H9 (cell line): ENCODE data around the gene TRPM4. TPM values are rescaled to one million over a fixed set of nuclear protein-coding genes. Genes with fewer than 3 reads are reported as not detected.

ENCODE experiments used
- DNase-seq: peaks from one replicate; pipeline ENCODE4 v3.0.0-alpha.2; 2017
- H2AFZ ChIP-seq: one replicate; pipeline ENCODE4 v1.6.1; 2013; ENCODE audit warnings: mild to moderate bottlenecking, low read length, control low read depth, moderate library complexity
- H2AK5ac ChIP-seq: 2 replicates; pipeline ENCODE4 v1.6.1; 2013; ENCODE audit warnings: low read length, control low read depth, mixed read lengths; ENCODE audit not compliant: insufficient read length
- H2BK120ac ChIP-seq: one replicate; pipeline ENCODE4 v1.6.1; 2013; ENCODE audit warnings: low read depth, mild to moderate bottlenecking, low read length, control low read depth, inconsistent platforms; ENCODE audit not compliant: poor library complexity, severe bottlenecking
- H2BK12ac ChIP-seq: 2 replicates; pipeline ENCODE4 v1.6.1; 2013; ENCODE audit warnings: low read length, control low read depth, mixed read lengths, low read depth; ENCODE audit not compliant: insufficient read length
- H2BK15ac ChIP-seq: 2 replicates; pipeline ENCODE4 v1.6.1; 2013; ENCODE audit warnings: low read depth, low read length, control low read depth
- H2BK20ac ChIP-seq: one replicate; pipeline ENCODE4 v1.6.1; 2013; ENCODE audit warnings: low read depth, mild to moderate bottlenecking, low read length, control low read depth, inconsistent platforms; ENCODE audit not compliant: poor library complexity, severe bottlenecking
- H2BK5ac ChIP-seq: 2 replicates; pipeline ENCODE4 v1.6.1; 2013; ENCODE audit warnings: low read length, control low read depth, mixed read lengths; ENCODE audit not compliant: insufficient read length
- H3K14ac ChIP-seq: 2 replicates; pipeline ENCODE4 v1.6.1; 2013; ENCODE audit warnings: low read length, control low read depth; ENCODE audit not compliant: insufficient read depth
- H3K18ac ChIP-seq: 2 replicates; pipeline ENCODE4 v1.6.1; 2013; ENCODE audit warnings: low read depth, mild to moderate bottlenecking, mixed read lengths, low read length, control low read depth; ENCODE audit not compliant: insufficient read length
- H3K23ac ChIP-seq: 2 replicates; pipeline ENCODE4 v1.6.1; 2013; ENCODE audit warnings: low read length, control low read depth, mixed read lengths, low read depth; ENCODE audit not compliant: insufficient read length
- H3K23me2 ChIP-seq: 2 replicates; pipeline ENCODE4 v1.6.1; 2013; ENCODE audit warnings: low read depth, mild to moderate bottlenecking, mixed read lengths, low read length, control low read depth; ENCODE audit not compliant: insufficient read length, poor library complexity, severe bottlenecking
- H3K27ac ChIP-seq: 2 replicates; pipeline ENCODE4 v1.5.1; 2013; ENCODE audit warnings: low read length, control low read depth, mixed read lengths, low read depth; ENCODE audit not compliant: insufficient read length
- H3K27me3 ChIP-seq: 2 replicates; pipeline ENCODE4 v1.6.1; 2013; ENCODE audit warnings: low read length, control low read depth, inconsistent platforms; ENCODE audit not compliant: insufficient read depth
- H3K4ac ChIP-seq: 2 replicates; pipeline ENCODE4 v1.6.1; 2013; ENCODE audit warnings: low read depth, mild to moderate bottlenecking, control low read depth, inconsistent platforms, low read length, moderate library complexity
- H3K4me1 ChIP-seq: 2 replicates; pipeline ENCODE4 v1.6.1; 2013; ENCODE audit warnings: low read length, control low read depth, inconsistent platforms; ENCODE audit not compliant: insufficient read depth
- H3K4me2 ChIP-seq: 2 replicates; pipeline ENCODE4 v1.6.1; 2013; ENCODE audit warnings: low read length, control low read depth, mixed read lengths; ENCODE audit not compliant: insufficient read length, insufficient read depth
- H3K56ac ChIP-seq: 2 replicates; pipeline ENCODE4 v1.6.1; 2013; ENCODE audit warnings: low read depth, mild to moderate bottlenecking, mixed read lengths, low read length, control low read depth; ENCODE audit not compliant: insufficient read length
- H3K79me1 ChIP-seq: 2 replicates; pipeline ENCODE4 v1.6.1; 2013; ENCODE audit warnings: low read depth, mild to moderate bottlenecking, moderate library complexity, low read length, control low read depth, inconsistent platforms; ENCODE audit not compliant: insufficient read depth, poor library complexity, severe bottlenecking
- H3K79me2 ChIP-seq: 2 replicates; pipeline ENCODE4 v1.6.1; 2013; ENCODE audit warnings: low read length, control low read depth, inconsistent platforms; ENCODE audit not compliant: insufficient read depth
- H3K9ac ChIP-seq: 2 replicates; pipeline ENCODE4 v1.6.1; 2013; ENCODE audit warnings: low read length, control low read depth, mixed read lengths; ENCODE audit not compliant: insufficient read length; ENCODE audit errors: extremely low read depth
- H3K9me3 ChIP-seq: one replicate; pipeline ENCODE4 v1.6.1; 2013; ENCODE audit warnings: low read depth, low read length, inconsistent platforms; ENCODE audit not compliant: control insufficient read depth
- H3T11ph ChIP-seq: one replicate; pipeline ENCODE4 v1.6.1; 2013; ENCODE audit warnings: mild to moderate bottlenecking, low read length, control low read depth, inconsistent platforms
- H4K20me1 ChIP-seq: one replicate; pipeline ENCODE4 v1.6.1; 2013; ENCODE audit not compliant: control insufficient read depth, insufficient read length, insufficient read depth
- H4K5ac ChIP-seq: 2 replicates; pipeline ENCODE4 v1.6.1; 2013; ENCODE audit warnings: low read depth, mild to moderate bottlenecking, mixed read lengths, low read length, control low read depth; ENCODE audit not compliant: insufficient read length
- H4K8ac ChIP-seq: replicated peaks from 2 replicates; pipeline ENCODE4 v1.6.1; 2013; ENCODE audit warnings: low read length, control low read depth, mixed read lengths, low read depth; ENCODE audit not compliant: insufficient read length
- H4K91ac ChIP-seq: 2 replicates; pipeline ENCODE4 v1.6.1; 2013; ENCODE audit warnings: low read depth, mild to moderate bottlenecking, moderate library complexity, mixed read lengths, low read length, control low read depth; ENCODE audit not compliant: insufficient read length
- H3K27ac Mint-ChIP-seq, 3 experiments: 2 replicates in 2 of 3; 3 replicates in 1 of 3; pipeline ENCODE4 v1.8.0; 2020 to 2021; ENCODE audit warnings: mixed read lengths in 3 of 3, mild to moderate bottlenecking in 1 of 3, moderate library complexity in 1 of 3
- H3K27me3 Mint-ChIP-seq: 2 replicates; pipeline ENCODE4 v1.8.0; 2021; ENCODE audit warnings: low read depth, mild to moderate bottlenecking, moderate library complexity, mixed read lengths
- H3K36me3 Mint-ChIP-seq, 3 experiments: 2 replicates in 2 of 3; 3 replicates in 1 of 3; pipeline ENCODE4 v1.8.0; 2020 to 2021; ENCODE audit warnings: low read depth in 3 of 3, mixed read lengths in 3 of 3; ENCODE audit not compliant: insufficient read depth in 1 of 3
- H3K4me1 Mint-ChIP-seq, 2 experiments: 2 replicates each; pipeline ENCODE4 v1.8.0; 2020; ENCODE audit warnings: mixed read lengths in 2 of 2
- H3K4me3 Mint-ChIP-seq, 2 experiments: 2 replicates in 1 of 2; 3 replicates in 1 of 2; pipeline ENCODE4 v1.8.0; 2020 to 2021; ENCODE audit warnings: mild to moderate bottlenecking in 2 of 2, mixed read lengths in 2 of 2, moderate library complexity in 1 of 2
- H3K9me3 Mint-ChIP-seq, 2 experiments: 2 replicates in 1 of 2; 3 replicates in 1 of 2; pipeline ENCODE4 v1.8.0; 2020; ENCODE audit warnings: mild to moderate bottlenecking in 2 of 2, mixed read lengths in 2 of 2, moderate library complexity in 1 of 2
- WGBS: extraction: QIAGEN DNeasy Blood & Tissue Kit; methylation state at CpG from one replicate; pipeline ENCODE4 v1.1.7; 2013; ENCODE audit warnings: missing lambda C conversion rate, low lambda C conversion rate, mixed read lengths; ENCODE audit not compliant: insufficient read length; ENCODE audit errors: extremely low coverage; 5-methylcytosine and 5-hydroxymethylcytosine counted together
- total RNA-seq: library from RNA; stranded (reverse); gene quantifications from 2 replicates; pipeline ENCODE4 v1.2.1, GENCODE V29; 2021
- TF ChIP-seq, protein P1 (sequence below): fragments of 200-600 bp; sonication (generic); conservative IDR thresholded peaks from 3 replicates; pipeline ENCODE4 v1.8.0; 2021; ENCODE audit warnings: antibody characterized with exemption, mild to moderate bottlenecking

TRPM4 gene
- total RNA-seq, 1 experiment from 2014 or later = 6.9 TPM

DNA sequence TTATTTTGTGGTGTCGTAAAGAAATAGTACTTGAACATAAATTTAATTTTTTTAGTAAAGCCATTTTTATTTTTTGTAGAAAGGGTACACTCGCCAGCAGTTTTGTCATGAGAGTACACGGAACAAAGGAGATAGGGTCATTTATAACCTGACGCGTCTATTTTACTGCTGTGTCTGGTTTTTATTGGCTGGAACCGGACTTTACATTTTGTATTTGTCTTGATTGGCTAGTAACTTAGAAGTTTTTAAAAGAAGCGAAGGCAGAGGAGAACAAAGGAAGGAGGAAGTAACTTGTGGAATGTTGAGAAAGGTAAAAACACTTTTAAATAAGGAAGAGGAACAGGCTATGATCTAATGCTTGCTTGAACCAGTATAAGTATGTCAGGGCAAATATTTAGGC is 43.5 kb downstream of the TRPM4 start:
- no peak overlapping the region for H3K4me3 Mint-ChIP-seq
- WGBS = no CpG with 5 or more reads among the region's 7 CpGs

More for the DNA sequence above, 43.5 kb downstream of the TRPM4 start:
- no peak overlapping the region for H3K14ac ChIP-seq
- H3K18ac ChIP-seq = no peak overlapping the region
- H3K79me2 ChIP-seq = no peaks in the 10 kb centered on the region
- no peaks in the 10 kb centered on the region; the same call in 1 of the 2 replicates for H3K27me3 Mint-ChIP-seq
- H2BK20ac ChIP-seq = no peak overlapping the region
- no peak overlapping the region for H2AFZ ChIP-seq
- no peaks in the 10 kb centered on the region for H3K23me2 ChIP-seq
- H2BK5ac ChIP-seq = no peak overlapping the region
- no peaks in the 10 kb centered on the region for H3K4me1 ChIP-seq
- H3K27me3 ChIP-seq = no peaks in the 10 kb centered on the region
- no peaks in the 10 kb centered on the region for H4K20me1 ChIP-seq
- no peak overlapping the region for H3K4me2 ChIP-seq
- H2BK120ac ChIP-seq = no peak overlapping the region
- H3K23ac ChIP-seq = no peak overlapping the region
- peaks cover 0 to 2% of the 10 kb centered on the region in 2 experiments; a peak in 1 of 4 replicates for H3K4me1 Mint-ChIP-seq
- no peak overlapping the region for H3T11ph ChIP-seq
- H2BK12ac ChIP-seq = no peak overlapping the region
- TF ChIP-seq, protein P1, sequence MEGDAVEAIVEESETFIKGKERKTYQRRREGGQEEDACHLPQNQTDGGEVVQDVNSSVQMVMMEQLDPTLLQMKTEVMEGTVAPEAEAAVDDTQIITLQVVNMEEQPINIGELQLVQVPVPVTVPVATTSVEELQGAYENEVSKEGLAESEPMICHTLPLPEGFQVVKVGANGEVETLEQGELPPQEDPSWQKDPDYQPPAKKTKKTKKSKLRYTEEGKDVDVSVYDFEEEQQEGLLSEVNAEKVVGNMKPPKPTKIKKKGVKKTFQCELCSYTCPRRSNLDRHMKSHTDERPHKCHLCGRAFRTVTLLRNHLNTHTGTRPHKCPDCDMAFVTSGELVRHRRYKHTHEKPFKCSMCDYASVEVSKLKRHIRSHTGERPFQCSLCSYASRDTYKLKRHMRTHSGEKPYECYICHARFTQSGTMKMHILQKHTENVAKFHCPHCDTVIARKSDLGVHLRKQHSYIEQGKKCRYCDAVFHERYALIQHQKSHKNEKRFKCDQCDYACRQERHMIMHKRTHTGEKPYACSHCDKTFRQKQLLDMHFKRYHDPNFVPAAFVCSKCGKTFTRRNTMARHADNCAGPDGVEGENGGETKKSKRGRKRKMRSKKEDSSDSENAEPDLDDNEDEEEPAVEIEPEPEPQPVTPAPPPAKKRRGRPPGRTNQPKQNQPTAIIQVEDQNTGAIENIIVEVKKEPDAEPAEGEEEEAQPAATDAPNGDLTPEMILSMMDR = no peak
- H3K56ac ChIP-seq = no peak overlapping the region
- H3K9me3 ChIP-seq = no peaks in the 10 kb centered on the region
- no peak overlapping the region for H3K27ac ChIP-seq
- no peaks in the 10 kb centered on the region for H3K79me1 ChIP-seq
- DNase-seq = no peak
- no peak overlapping the region for H3K27ac Mint-ChIP-seq
- no peak overlapping the region for H2BK15ac ChIP-seq
- no peak overlapping the region for H3K4ac ChIP-seq
- peaks cover 10 to 30% (median 15%) of the 10 kb centered on the region in 3 experiments; a peak in 6 of 7 replicates for H3K36me3 Mint-ChIP-seq
- H3K9me3 Mint-ChIP-seq = no peaks in the 10 kb centered on the region; a peak in 3 of 5 replicates
- H3K9ac ChIP-seq = no peak overlapping the region
- H4K5ac ChIP-seq = no peak overlapping the region
- no peak overlapping the region for H4K91ac ChIP-seq
- no peak overlapping the region for H4K8ac ChIP-seq
- H2AK5ac ChIP-seq = no peak overlapping the region
